Choroid plexus epithelial cell (primary cell): ENCODE results near the gene KCNJ8.

ENCODE experiments used
- DNase-seq: peaks from one replicate; pipeline ENCODE4 v3.0.0-alpha.2; 2010; ENCODE audit warnings: low read depth
- H3K4me3 ChIP-seq: 2 replicates; pipeline ENCODE4 v1.5.1; 2011; ENCODE audit warnings: low read depth, mild to moderate bottlenecking, control low read depth, low read length, moderate library complexity
- TF ChIP-seq, protein P1 (sequence below): conservative IDR thresholded peaks from 2 replicates; pipeline ENCODE4 v1.5.1; 2011; ENCODE audit warnings: low read depth, mild to moderate bottlenecking, control low read depth, inconsistent platforms, low read length, moderate library complexity

Gene KCNJ8

DNA sequence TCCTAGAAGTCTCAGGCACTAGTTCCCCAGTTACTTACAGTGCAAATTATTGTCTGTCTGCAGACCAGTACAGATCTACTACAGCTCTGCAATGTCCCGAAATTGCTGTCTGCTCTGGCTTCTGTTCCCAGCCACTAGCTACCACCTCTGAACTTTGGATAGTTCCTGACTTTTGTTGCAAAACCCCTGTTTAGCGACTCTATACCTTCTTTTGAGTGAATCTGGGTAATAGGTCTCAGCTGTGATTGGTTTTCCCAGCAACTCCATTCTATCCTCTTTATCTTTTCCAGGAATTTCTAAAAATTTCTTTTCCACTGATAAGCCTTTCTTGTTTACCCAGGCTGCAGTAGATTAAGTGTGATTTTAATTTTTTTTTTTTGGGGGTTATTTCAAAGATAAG lies 16.8 kb downstream of the KCNJ8 start:
- no peak overlapping the region for H3K4me3 ChIP-seq
- DNase-seq = no peak
- TF ChIP-seq, protein P1, sequence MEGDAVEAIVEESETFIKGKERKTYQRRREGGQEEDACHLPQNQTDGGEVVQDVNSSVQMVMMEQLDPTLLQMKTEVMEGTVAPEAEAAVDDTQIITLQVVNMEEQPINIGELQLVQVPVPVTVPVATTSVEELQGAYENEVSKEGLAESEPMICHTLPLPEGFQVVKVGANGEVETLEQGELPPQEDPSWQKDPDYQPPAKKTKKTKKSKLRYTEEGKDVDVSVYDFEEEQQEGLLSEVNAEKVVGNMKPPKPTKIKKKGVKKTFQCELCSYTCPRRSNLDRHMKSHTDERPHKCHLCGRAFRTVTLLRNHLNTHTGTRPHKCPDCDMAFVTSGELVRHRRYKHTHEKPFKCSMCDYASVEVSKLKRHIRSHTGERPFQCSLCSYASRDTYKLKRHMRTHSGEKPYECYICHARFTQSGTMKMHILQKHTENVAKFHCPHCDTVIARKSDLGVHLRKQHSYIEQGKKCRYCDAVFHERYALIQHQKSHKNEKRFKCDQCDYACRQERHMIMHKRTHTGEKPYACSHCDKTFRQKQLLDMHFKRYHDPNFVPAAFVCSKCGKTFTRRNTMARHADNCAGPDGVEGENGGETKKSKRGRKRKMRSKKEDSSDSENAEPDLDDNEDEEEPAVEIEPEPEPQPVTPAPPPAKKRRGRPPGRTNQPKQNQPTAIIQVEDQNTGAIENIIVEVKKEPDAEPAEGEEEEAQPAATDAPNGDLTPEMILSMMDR = no peak

DNA sequence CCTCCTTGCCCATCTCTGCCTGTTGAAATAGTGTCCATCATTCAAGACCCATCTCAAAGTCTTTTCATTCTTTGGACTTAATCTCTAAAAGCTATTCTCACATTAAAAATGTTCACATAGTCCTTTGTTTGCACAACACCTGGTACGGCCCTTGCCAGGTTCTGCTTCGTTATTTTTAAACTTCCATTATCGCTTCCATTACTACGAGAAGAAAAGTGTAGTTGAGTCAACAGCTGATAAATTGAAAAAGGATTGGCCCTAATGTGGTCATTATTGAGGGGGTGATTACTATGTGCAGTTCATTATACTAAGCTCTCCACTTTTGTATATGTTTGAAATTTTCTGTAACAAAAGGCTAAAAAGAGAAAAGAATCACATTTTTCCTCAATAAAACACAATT lies 17.8 kb downstream of the KCNJ8 start:
- TF ChIP-seq, protein P1 = no peak
- no peak overlapping the region for H3K4me3 ChIP-seq
- DNase-seq = no peak

DNA sequence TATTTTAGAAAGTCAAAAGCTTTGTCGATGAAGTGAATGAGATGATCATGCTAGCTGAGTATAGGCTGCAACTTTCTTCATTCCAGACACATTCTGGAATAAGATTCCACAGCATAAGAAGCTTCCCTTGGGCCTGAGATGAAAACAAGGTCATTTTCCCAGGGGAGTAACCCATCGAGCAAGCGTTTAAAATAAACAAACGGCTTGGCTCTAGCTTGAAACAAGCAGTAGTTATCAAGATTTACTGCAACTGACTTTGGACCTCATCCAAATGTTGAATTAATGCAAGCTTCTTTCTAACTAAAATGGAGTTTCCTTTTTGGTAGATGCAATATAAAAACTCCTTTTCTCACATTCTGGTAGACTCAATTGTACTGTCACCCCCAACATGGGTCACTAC lies 23.0 kb downstream of the KCNJ8 start:
- peak; percentile 89 for DNase-seq
- TF ChIP-seq, protein P1 = no peak
- H3K4me3 ChIP-seq = no peak overlapping the region

DNA sequence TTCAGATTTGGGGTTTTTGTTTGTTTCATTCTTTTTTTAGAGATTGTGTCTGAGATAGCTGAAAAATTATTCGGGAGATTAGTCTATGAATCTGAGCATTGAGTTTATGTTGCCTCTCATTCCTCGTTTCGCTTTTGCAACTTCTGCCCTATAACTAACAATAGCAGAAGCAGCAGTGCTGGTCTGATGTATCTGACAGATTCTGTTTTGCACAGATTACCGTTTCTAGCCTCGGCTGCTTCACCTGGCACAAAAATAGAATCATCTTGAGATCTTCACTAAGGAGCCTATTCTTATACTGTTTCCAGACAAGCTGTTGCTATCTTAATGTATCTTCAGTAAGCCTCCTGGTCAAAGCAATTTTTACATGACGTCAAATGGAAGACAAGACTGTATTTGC lies 29.2 kb downstream of the KCNJ8 start:
- no peak for DNase-seq
- TF ChIP-seq, protein P1 = no peak
- no peak overlapping the region for H3K4me3 ChIP-seq

DNA sequence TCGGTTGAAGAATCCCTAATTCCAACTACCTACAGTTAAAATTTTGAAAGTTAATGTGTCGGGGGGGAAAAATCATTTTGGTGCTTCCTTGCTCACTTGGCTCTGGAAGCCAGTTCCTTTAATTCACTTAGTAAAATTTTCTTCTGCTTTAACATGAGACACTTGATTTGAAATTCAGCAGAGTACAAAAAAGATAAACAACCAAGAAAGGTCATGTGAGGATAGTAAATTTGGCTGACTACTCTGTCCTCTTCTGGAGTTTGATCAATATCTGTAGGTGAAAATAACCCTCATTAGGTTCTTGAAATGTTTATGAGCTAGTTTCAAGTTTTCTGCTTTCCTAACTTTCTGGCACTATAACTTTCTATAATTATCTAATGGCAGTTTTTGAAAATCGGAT lies 43.4 kb downstream of the KCNJ8 start:
- DNase-seq = no peak
- TF ChIP-seq, protein P1 = no peak
- no peak overlapping the region for H3K4me3 ChIP-seq

DNA sequence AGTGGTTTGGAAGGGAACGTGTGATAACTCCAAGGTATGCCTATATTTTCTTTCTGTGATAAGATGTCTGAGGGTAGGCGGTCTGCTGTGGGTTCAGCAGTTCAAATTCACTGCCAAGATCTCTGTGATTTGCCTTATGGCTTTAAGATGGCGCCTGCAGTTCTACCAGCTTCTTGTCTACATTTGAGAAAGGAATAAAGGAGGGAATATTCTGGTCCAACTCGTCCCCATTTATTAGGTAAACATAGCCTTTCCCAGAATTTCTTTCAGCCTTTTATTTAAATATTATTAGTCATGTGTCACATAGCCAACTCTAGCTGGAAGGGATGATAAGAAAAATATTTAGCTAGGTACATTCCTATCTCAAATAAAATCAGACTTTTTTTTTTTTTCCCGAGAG lies 48.8 kb downstream of the KCNJ8 start:
- DNase-seq = no peak
- TF ChIP-seq, protein P1 = no peak
- H3K4me3 ChIP-seq = no peak overlapping the region

DNA sequence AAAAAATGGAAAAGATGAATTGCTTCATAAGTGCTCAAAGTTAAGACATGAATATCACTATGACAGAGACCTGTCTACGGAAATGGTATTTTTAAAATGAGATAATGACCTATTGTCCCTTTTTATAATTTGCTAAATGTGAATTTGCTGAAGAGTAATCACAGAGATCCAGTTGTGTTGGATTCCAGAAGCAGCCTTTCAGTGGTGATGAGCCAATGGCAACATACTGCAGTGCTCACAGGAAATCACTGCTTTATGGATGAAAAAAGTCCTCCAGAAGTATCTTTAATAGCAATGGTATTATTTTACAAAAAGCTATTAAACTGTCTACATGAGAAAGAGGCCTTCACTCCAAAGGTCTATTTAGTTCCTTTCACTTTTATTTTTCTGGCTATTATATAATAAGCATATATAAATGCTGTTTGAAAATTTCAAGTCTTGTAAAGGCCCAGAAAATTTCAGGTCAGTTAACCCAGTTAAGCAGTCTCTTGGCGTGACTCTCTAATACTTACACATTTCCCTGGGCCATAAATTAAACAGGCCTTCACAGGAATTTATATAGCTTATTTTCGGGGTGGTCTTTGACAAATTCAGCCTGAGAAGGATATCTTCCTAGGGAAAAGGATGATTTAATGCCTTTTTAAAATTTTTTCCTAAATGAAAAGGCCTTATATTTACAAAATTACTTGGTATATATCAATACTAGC lies 55.4 kb downstream of the KCNJ8 start:
- no peak for DNase-seq
- H3K4me3 ChIP-seq = no peak overlapping the region
- TF ChIP-seq, protein P1 = no peak
